GM21717 (cell line): Measurements from ENCODE around the gene TEPSIN.
A peak's percentile ranks its signal among the peaks of the same experiment; 100 is the strongest.
"Not testable (repeated sequence)": the region's sequence is repeated elsewhere in the genome, so short reads cannot be mapped to it uniquely, and the experiment has no call there.

Experiments
- ATAC-seq: cut with Tn5 transposase; IDR thresholded peaks from one replicate; pipeline ENCODE4 v1.9.1; 2021; ENCODE audit warnings: mild to moderate bottlenecking, moderate library complexity; ENCODE audit not compliant: unreplicated experiment

TEPSIN gene

DNA sequence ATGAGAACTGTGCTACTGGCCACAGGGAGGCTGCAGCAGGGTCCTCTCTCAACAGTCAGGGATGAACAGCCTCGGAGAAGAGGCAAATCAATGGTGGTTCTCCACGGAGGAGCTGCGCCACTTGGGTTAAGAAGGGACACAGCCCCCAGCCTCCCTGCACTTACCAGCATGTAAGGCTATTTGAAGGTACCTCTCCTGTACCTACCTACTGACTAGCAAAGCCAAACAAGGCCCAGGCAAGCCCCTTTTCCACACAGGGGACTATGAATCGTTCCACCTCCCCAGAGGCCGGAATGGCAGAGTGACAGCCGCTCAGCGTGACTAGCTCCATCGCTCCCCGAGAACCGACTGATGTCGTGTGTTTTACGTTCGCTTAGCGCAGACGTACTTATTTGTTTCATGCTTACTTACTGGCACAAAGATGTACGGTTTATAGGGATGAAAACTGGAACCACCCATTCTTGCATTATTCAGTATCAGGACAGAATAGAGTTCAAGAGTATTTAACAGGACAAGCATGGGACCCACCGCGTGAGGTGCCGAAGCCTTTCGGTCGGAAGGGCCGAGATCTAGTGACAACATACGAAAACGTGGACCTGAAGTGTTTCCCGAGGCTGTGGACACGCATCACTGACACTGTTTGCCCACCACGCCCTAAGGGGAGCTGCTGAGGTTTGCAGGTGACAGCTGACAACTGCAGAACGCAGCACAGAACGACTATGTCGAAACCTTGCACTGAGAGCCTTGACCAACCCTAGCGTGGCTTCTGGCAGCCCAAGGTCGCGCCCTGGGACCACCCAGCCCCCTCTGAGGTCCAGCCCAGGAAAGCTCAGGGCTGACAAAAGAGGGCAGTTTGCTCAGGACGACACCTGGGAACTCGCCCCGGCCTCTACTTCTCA is 1.0 kb downstream of the TEPSIN start:
- ATAC-seq, result no peak

DNA sequence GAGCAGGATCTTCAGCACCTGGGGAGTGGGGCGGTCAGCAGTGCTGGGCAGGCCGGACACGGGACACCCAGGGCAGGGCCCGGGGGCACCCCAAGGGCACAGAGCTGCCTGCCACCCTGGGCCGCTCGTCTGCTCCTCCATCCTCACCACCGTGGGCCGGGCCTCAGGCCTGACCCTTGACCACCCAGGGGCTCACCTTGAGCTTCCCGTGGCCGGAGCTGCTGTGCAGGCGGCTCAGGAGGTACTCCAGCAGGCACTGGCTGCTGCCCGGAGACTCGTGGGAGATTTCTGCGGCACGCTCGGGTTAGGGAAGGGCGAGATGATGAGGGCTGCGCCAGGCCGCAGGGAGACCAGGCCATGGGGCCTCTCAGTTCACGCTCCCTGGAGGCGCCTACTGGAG is 2.1 kb downstream of the TEPSIN start:
- no peak for ATAC-seq

DNA sequence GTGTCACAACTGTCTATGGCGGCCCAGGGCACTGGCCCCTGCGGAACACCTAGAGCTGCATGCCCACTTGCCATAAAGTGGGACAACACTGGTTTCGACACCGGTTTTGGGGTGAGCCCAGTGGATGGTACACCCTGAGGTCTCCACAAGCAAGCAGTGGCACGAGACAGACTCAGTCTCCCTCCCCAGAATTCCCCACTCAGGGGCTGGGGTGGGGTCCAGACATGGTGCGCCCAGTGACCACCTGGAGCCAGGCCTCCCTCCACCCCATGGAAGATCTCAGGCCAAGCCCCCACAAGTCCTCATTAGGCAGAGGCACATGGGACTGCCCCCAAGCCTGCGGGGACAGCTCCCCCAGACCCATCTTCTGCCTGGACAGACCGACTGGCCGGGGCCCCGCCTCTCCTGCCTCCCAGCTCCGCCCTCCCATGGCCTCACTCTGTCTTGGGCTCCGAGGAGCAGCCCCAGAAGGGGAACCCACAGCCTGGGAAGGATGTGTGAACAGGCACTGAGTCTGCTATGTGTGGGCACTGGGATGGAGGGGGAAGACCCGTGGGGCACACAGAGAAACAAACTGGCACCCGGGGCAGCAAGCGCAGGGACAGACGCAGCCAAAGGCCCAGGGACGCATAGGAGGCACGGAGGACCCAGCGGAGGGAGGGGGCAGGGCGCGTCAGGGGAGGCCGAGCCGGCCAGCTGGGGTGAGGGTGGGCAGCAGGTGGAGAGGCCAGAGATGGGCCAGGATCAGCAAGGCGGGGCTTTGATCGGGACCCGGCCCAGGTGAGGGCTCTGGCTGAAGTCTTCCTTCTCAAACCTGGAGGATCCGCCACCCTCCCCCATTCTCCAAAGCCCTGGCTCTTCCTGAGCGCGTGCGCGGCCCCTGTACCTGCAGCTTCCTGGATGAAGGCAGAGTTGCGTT is 2.8 kb downstream of the TEPSIN start:
- no peak for ATAC-seq

DNA sequence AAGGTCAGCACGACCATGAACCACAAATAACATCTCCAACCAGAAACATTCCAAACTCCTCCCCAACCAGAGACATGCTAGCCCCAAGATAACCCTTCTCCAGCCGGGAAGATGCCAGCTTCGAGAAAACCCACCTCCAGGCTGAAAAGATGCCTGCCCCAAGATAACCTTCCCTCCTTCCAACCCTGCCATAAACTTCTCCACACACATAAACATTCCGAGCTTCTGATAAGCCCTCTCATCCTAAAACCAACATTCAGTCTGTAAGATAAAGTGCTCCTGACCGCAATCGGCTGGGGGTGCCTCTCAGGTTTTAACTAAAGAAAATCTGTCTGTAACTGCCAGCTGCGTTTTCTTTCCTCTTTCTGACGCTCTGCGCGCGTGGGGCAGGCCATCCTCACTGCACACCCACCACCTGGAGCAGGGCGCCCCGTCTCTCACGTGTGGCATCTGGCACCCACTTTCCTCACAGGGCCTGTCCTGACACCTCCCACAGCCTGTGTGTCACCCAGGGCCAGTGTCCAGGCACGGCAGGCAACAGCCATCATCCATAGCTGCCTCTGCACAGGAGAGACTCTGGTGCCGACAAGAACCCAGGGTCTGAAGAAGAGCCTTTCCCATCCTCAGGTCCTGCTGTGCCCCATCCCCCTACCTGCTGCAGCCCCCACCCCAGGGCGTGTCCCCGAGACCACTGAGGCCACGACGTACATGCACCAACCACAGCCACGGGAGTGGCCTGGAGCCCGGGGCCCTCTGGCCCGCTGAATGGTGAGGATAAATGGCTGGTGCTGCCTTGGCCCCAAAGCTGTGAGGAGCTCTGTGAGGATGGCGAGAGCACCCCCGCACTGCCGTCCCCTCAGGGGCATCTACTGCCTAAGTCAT is 3.7 kb downstream of the TEPSIN start:
- no peak for ATAC-seq

DNA sequence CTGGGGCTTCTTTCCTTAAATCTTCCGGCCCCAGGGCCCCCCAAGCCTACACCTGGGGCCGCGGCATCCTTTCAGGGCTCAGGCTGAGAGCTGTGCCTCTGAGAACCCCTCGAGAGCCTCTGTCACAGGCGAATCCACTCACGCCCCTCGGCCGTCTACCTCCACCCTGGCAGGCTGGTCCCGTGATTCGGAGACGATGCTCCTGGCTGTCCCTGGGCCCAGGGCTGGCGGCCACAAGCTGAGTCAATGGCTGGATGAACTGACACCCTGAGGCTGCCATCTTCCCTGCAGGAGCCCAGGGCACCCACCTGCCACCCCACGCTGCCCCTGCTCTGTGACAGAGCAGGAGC is 4.4 kb downstream of the TEPSIN start:
- ATAC-seq, result no peak

DNA sequence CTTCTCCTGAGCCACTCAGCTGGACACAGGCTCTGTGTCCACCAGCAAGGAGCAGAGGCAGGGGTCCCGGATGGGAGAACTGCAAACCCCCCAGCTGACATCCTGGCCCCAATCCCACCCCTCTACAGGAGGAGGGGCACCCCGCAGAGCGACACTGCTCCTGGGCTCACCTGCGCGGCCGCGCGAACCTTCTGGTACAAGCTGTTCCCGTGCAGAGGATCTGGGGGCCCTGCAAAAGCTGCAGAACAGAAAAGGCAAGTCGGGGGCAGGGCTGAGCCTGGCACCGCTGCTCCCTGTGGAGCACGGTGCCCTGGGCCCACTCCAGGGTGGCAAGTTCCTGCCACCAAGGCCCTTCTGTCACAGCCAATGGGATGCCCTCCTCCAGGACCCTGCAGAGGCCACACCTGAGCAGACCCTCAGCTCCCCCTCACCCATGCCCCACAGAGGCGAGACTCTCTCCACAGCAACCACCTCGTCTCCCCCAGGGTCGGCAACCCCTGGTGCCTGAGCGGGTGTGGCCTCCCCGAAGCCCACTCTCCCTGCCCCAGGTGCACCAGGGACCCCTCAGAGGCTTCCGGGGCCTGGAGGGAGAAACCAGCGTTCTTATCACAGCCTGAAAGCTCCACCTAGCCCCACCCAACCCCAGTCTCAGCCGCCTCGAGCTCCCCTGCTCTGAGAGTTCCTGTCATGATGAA is 4.9 kb downstream of the TEPSIN start:
- no peak for ATAC-seq

DNA sequence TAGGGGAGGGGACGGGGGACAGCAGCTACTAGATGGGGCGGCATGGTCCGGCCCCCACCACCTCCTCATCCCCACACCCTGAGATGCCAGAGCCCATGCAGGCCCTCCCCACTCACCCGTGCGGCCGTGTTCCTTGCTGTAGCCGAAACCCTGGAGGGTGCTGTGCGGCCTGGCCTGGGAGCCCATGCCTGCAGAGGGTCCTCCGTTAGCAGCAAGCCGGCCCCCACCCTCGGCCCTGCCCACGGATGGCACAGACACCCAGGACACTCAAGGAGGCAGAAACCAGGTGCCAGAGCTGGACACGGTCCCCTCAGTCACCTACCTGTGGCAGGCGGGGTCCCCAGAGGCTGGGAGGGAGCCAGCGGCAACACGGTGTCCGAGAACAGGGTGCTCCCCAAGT is 5.5 kb downstream of the TEPSIN start:
- ATAC-seq, result no peak

DNA sequence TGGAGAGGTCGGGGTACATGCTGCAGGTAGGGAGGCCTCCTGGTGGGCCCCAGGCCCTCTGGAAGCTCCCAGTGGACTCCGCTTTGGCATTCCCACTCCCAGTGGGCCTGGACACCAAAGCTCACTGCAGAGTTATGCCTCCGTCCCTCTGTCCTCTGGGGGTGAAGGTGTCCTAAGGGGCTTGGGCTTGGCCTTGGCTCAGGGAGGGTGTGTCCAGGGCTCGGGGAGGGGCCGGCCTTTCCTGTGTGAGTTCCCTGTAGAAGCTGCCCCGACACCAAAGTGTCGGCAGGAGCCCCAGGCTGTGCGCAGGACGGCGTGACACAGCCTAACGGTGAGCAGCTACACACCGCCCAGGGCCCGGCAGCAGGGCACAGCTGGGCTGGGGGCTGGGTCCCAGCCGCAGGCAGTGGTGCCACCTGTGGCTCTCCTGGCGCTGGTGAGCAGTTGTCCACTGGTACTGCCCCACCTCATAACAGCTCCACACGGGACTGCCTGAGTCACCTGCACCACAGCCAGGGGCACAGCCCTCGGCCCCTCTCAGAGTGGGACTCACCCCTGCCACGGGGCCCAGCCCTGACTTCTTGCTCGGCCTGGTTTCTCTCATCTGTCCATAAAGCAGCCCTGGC is 6.1 kb downstream of the TEPSIN start:
- ATAC-seq, result no peak

DNA sequence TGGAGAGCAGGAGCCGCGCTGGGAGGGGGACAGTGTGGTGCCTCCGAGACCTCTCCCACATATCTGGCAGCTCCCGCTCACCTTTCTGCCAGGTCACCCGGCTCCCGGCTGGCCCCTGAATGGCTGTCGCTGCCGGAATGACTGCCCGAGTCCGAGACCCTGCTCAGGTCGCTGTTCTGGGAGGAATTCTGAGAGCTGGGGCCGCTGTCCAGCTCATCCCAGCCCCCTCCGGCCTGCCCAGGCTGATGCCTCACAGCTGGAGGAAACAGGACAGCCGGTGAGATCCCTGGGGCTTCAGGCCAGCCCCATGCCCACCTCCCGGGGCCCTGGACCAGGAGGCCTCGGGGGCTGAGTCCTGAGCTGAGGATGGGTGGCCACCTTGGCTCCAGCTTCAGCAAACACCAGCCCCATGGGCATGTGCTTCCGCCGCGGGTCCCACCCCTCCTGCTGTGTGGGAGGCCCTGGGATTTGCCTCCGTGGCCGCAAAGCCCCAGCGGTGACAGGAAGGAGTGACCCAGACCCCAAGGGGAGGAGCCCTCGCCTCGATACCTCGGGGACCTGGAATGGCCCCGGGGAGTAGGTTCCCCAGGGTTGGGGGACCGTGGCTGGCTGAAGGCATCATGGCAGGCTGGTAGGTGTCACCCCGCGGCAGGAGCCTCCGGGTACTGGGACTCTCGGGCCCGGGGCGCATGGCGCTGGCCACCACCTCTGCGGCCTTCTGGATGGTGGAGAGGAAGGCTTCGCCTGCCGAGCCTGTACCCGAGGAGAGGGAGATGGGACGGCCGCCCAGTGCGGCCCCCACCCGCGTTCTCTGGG is 6.9 kb downstream of the TEPSIN start:
- ATAC-seq, result no peak

DNA sequence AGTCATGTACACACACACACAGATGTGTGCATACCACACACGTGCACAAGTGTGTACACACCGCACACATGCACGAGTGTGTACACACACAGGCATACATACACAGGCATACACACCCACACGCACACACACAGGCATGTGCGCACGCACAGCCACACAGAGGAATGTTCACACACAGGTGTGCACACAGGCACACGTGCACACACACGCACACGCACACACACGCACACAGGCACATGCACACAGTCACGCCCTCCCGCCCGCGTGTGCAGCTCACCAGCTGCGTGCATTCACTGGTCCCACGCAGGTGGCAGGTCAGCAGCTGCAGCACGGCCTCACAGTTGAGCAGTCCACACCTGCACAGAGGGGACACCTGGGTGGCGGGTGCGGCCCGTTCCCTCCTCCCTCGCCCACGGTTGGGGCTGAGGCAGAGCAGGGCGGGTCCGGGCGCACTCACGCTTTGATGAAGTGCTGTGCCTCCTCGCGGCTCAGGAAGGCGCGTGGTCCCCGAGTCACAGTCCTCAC is 7.7 kb downstream of the TEPSIN start:
- ATAC-seq, result no peak

DNA sequence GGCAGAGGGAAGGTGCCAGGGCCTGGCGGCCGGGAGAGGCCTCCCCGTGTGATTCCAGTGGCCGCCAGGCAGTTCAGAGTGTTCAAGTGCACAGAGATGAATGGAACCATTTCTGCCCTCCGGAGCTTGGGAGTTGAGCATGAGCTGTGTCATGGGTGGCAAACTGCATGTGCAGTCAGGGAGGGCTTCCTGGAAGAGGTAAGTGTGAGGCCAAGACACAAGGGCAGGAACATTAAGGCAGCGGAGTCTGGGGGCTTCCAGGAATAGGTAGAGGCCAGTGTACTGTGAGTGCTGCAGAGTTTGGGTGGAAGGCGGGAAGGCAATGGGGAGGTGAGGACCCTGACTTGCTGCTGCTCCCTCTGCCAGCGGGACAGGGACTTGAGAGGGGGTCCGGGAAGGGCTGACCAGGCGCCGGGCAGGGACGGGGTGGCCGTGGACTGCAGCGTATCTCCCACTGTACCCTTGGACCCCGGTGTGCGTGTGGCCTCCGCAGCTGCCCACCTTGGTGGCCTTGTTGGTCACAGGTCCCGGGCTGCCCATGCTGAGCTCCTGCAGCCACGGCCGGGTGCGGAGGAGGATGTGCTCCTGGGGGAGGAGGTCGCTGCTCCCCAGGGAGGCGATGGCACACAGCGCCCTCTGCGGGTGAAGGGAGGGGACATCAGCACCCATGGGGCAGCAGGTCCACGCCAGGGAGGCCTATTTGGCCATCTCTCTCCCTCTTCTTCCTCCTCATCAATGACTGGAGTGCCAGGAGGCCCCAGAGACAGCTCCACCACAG is 8.6 kb downstream of the TEPSIN start:
- ATAC-seq, result no peak

DNA sequence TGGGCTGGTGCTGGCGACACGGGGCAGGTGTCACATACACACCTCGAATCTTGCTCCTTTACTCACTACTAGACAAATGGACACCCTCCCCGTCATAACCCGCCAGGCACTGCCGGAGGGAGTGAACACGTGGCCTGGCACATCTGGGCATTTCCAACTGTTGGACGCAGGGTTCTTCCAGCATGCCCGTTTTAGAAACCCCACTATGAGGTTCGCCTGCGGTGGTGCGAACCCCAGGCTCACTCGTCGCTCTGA is 9.3 kb downstream of the TEPSIN start:
- ATAC-seq, result no peak

DNA sequence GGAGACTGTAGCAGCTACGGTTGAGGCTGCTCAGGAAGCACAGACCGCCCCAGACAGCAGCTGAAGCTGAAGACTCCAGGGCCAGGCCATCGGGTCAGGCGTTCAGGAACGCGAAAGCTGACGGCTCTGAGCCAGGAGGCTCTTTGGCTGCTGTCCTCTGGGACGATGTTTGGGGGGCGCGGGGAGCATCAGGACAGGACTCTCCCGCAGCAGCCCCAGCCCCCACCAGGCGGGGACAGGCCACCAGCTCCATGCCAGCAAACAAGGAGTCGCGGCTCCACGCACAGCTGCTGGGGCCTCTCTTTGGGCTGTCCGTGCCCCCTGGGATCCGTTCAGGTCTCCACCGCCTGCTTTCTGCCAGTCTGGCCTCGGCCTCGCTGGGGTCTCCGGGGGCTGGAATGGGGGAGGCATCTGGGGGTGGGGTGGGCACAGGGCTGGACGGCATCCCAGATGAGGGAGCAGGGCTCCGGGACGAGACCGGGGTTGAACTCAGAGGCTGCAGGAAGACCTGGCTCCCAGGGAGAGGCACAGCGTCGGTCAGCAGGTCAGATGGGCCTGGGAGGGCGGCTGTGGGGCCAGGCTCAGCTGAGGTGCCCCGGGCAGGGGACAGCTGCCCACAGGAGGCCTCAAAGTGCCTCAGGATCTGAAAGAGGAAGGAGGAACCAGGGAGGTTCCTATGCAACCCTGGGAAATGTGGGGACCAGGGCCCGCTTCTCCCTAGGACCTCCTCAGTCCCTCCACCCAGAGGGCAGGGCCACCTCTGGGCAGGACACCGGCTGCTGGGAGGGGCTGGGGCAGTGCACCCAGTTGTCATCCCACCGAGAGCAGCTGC is 9.8 kb downstream of the TEPSIN start:
- no peak for ATAC-seq

DNA sequence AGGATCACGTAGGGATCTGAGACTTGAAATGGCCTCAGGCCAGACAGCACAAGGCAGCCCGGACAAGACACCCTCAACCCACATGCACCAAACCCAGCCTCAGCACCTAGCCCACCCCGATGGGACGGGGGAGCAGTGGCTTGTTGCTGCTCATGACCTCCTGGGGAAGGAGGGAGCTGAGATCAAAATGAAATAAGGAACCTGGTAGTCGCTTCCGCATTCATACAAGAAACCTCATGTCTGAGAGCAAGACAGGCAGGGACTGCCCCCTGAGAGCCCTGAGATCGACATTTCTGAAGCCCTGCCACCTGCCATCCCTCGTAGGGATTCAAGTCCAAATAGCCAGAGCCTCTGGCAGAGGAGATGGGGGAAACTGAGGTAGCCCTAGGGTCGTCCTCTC is 10.4 kb downstream of the TEPSIN start:
- no peak for ATAC-seq

DNA sequence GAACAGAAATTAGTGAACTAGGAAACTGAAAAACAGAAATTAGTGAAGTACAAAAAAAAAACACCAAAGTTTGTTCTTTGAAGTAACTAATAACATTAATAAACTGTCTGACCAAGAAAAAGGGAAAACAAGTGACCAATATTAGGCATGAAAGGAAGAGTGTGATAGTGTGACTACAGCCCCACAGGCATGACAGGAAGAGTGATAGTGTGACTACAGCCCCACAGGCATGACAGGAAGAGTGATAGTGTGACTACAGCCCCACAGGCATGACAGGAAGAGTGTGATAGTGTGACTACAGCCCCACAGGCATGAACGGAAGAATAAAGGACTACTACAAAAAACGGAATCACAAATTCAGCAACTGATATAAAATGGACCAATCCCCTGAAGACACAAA is 11.2 kb downstream of the TEPSIN start:
- ATAC-seq, result not testable (repeated sequence)

DNA sequence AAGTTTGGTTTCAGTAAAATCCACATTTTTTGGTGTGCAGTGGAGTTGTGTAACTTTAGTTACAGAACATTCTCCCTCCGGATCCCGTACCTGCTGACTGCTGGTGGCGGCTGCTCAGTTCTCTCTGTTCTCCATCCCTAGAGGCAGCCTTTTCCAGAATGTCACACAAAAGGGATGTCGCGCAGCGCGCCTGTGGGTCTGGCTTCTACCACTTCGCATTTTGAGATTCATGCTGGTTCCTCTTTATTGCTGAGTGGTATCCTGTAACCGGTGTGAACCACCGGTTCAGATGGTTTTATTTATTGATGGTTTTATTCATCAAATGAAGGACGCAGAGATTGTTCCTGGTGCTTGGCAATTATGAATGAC is 15.1 kb downstream of the TEPSIN start:
- no peak for ATAC-seq

DNA sequence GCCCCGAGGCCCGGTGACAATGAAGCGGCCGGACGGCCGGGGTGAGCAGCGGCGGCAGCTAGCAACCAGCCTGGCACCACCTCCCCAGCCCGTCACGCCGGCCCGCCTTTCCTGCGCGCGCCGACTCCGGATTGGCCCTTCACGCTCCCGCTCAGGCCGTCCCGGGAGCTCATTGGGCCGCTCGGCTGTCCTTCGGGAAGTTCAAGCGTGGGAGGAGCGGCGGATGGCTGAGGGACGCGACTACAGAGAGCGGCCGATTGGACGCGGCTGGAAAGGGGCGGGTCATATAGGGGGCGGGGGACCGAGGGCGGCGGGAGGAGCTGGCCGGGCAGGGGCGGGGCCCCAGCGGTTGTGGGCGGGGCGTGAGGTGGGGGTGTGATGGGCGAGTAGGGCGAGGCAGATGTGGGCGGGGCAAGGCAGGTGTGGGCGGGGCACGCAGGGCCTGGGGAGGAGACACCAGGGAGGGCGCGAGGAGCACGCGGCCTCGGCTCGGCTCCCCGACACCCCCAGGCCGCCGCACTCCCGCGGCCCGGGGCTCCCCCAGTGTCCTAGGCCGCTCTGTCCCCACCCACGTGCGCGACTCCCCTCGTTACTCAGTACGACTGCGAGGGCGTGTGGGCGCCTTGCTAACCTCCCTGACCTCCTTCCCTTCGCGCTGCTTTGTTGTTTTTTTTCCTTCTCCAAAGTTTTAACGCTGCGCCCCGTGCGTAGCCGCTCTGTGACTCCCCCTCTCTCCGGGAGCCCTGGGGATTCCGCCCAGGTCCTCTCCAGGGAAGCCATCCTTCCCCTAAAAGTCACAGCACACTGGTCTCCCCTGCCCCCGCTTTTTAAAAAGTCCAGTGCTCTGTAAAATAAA is 15.7 kb downstream of the TEPSIN start, which contains the start of gene CEP131:
TSS of gene CEP131 (minus strand) at position 60 of the 856 bp plus-strand sequence. CDS start 2,909 bp downstream, outside the sequence.
- peak; percentile 73 for ATAC-seq
